ENCODE data around the gene DACH2. TPM values are rescaled to one million over a fixed set of nuclear protein-coding genes. Genes with fewer than 3 reads are reported as not detected.

Gene DACH2
- total and polyA plus RNA-seq, 4 donors: 0.23 TPM; not detected in 3

DNA sequence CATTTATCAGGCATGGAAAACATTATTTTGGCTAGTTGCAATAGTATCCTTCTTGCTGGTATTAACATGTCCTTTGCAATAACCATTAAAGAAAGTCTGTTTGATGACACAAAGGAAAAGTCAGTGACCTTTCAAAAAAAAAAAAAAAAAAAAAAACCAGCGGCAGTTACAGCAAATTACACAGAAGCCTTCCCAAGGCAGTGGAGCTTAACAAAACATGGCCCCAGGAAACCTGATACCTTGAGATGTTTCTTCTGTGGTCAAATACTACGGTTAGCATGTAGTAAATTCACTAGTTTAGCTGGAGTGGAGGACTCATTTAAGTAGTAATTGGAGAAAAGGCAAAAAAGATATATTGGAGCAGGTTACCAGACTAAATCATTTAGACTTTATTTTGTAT, 359.1 kb downstream of the DACH2 start (continued):
- TF ChIP-seq REST (IDR thresholded peaks at IDR 0.05): no peak
- no peak for TF ChIP-seq YY1 (IDR thresholded peaks at IDR 0.05)

- no peak for TF ChIP-seq TAF1 (conservative IDR thresholded peaks at IDR 0.05)
- TF ChIP-seq, protein P1, sequence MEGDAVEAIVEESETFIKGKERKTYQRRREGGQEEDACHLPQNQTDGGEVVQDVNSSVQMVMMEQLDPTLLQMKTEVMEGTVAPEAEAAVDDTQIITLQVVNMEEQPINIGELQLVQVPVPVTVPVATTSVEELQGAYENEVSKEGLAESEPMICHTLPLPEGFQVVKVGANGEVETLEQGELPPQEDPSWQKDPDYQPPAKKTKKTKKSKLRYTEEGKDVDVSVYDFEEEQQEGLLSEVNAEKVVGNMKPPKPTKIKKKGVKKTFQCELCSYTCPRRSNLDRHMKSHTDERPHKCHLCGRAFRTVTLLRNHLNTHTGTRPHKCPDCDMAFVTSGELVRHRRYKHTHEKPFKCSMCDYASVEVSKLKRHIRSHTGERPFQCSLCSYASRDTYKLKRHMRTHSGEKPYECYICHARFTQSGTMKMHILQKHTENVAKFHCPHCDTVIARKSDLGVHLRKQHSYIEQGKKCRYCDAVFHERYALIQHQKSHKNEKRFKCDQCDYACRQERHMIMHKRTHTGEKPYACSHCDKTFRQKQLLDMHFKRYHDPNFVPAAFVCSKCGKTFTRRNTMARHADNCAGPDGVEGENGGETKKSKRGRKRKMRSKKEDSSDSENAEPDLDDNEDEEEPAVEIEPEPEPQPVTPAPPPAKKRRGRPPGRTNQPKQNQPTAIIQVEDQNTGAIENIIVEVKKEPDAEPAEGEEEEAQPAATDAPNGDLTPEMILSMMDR (IDR thresholded peaks at IDR 0.05; ENCODE audit: low read depth, low read length, missing input control): no peak
- TF ChIP-seq GABPA (IDR thresholded peaks at IDR 0.05 in 1 of 2, conservative IDR thresholded peaks at IDR 0.05 in 1 of 2): no peak
- no peak for TF ChIP-seq REST (IDR thresholded peaks at IDR 0.05)
- no peak for TF ChIP-seq HNF4G (IDR thresholded peaks at IDR 0.05)
- TF ChIP-seq, protein P2, sequence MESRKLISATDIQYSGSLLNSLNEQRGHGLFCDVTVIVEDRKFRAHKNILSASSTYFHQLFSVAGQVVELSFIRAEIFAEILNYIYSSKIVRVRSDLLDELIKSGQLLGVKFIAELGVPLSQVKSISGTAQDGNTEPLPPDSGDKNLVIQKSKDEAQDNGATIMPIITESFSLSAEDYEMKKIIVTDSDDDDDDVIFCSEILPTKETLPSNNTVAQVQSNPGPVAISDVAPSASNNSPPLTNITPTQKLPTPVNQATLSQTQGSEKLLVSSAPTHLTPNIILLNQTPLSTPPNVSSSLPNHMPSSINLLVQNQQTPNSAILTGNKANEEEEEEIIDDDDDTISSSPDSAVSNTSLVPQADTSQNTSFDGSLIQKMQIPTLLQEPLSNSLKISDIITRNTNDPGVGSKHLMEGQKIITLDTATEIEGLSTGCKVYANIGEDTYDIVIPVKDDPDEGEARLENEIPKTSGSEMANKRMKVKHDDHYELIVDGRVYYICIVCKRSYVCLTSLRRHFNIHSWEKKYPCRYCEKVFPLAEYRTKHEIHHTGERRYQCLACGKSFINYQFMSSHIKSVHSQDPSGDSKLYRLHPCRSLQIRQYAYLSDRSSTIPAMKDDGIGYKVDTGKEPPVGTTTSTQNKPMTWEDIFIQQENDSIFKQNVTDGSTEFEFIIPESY (IDR thresholded peaks at IDR 0.05): no peak
- Histone ChIP-seq H3K9me3 (ENCODE audit: control insufficient read depth in 4 of 4, low read length in 3 of 4) (no peaks in the 10 kb centered on the region), H3K9ac (ENCODE audit: low read depth in 1 of 2, low read length in 2 of 2) (no peak overlapping the region), H3K4me1 (ENCODE audit: control insufficient read depth in 4 of 4, insufficient read depth in 4 of 4, low read length in 3 of 4) (no peaks in the 10 kb centered on the region), H3K36me3 (ENCODE audit: control insufficient read depth in 4 of 4, insufficient read depth in 3 of 4, low read depth in 1 of 4, low read length in 3 of 4) (no peaks in the 10 kb centered on the region), H3K27ac (ENCODE audit: low read depth in 1 of 2, low read length in 2 of 2) (no peak overlapping the region), H3K4me3 (ENCODE audit: low read depth in 1 of 3, low read length in 3 of 3) (no peak overlapping the region), H3K27me3 (ENCODE audit: control insufficient read depth in 4 of 4, insufficient read depth in 4 of 4, low read length in 3 of 4) (no peaks in the 10 kb centered on the region)
- DNase-seq (ENCODE audit: low spot score): no peak
- WGBS: 73% methylated on average over 4 of the region's 4 CpGs
Observed at GRCh38 chrX:86579777-86580176, 431.5 kb downstream of the DACH2 start.

GRCh38 chrX:86604607-86605006, 456.4 kb downstream of the DACH2 start:
- no peak overlapping the region for H3K27ac ChIP-seq (ENCODE audit: low read depth in 1 of 2, low read length in 2 of 2)
- no peak for DNase-seq (ENCODE audit: low spot score)
- H3K9me3 ChIP-seq (ENCODE audit: control insufficient read depth in 4 of 4, low read length in 3 of 4): no peaks in the 10 kb centered on the region
- no peaks in the 10 kb centered on the region for H3K27me3 ChIP-seq (ENCODE audit: control insufficient read depth in 4 of 4, insufficient read depth in 4 of 4, low read length in 3 of 4)
- no peaks in the 10 kb centered on the region for H3K36me3 ChIP-seq (ENCODE audit: control insufficient read depth in 4 of 4, insufficient read depth in 3 of 4, low read depth in 1 of 4, low read length in 3 of 4)
- H3K9ac ChIP-seq (ENCODE audit: low read depth in 1 of 2, low read length in 2 of 2): no peak overlapping the region
- no peak overlapping the region for H3K4me3 ChIP-seq (ENCODE audit: low read depth in 1 of 3, low read length in 3 of 3)
- H3K4me1 ChIP-seq (ENCODE audit: control insufficient read depth in 4 of 4, insufficient read depth in 4 of 4, low read length in 3 of 4): no peaks in the 10 kb centered on the region
- WGBS: 44% methylated on average over 2 of the region's 2 CpGs
- TF ChIP-seq EGR1 (IDR thresholded peaks at IDR 0.05; ENCODE audit: low read depth in 2 of 2) (no peak), HNF4G (IDR thresholded peaks at IDR 0.05) (no peak), FOXA2 (IDR thresholded peaks at IDR 0.05) (no peak), RXRA (IDR thresholded peaks at IDR 0.05) (no peak), REST (IDR thresholded peaks at IDR 0.05) (no peak), GABPA (IDR thresholded peaks at IDR 0.05 in 1 of 2, conservative IDR thresholded peaks at IDR 0.05 in 1 of 2) (no peak), TAF1 (conservative IDR thresholded peaks at IDR 0.05) (no peak)
- TF ChIP-seq, protein P3, sequence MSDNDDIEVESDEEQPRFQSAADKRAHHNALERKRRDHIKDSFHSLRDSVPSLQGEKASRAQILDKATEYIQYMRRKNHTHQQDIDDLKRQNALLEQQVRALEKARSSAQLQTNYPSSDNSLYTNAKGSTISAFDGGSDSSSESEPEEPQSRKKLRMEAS (IDR thresholded peaks at IDR 0.05): no peak
- TF ChIP-seq, protein P2 (IDR thresholded peaks at IDR 0.05): no peak
